Prostate gland (tissue), 2 donors: ENCODE measurements around the gene SFMBT1. TPM values are rescaled to one million over a fixed set of nuclear protein-coding genes. Genes with fewer than 3 reads are reported as not detected.

Source experiments
- DNase-seq: peaks from one replicate; pipeline ENCODE4 v3.0.0-alpha.2; 2019; ENCODE audit warnings: low spot score
- H3K27ac ChIP-seq, 2 donors: fragments of 200-600 bp; sonication (generic); 2 replicates each; pipeline ENCODE4 v1.5.1; 2017 to 2019
- H3K27me3 ChIP-seq: fragments of 200-600 bp; sonication (generic); replicated peaks from 2 replicates; pipeline ENCODE4 v1.5.1; 2019; ENCODE audit not compliant: insufficient read depth
- H3K36me3 ChIP-seq, 2 donors: fragments of 200-600 bp; sonication (generic); 1 replicate in 1 of 2; 2 replicates in 1 of 2; pipeline versions ENCODE4 v1.5.1 to v1.8.1; 2017 to 2019
- H3K4me1 ChIP-seq: fragments of 200-600 bp; sonication (generic); replicated peaks from 2 replicates; pipeline ENCODE4 v1.5.1; 2019
- H3K4me3 ChIP-seq, 2 donors: fragments of 200-600 bp; sonication (generic); 2 replicates each; pipeline ENCODE4 v1.5.1; 2017 to 2019
- H3K9me3 ChIP-seq: fragments of 200-600 bp; sonication (generic); 2 replicates; pipeline ENCODE4 v1.5.1; 2017
- POLR2A ChIP-seq: fragments of 450-650 bp; IDR thresholded peaks from one replicate; pipeline ENCODE4 v1.6.1; 2016; ENCODE audit warnings: antibody characterized with exemption, mild to moderate bottlenecking
- POLR2AphosphoS5 ChIP-seq: sonication (generic); formaldehyde crosslinking; IDR thresholded peaks from one replicate; pipeline ENCODE4 v1.6.1; 2017; ENCODE audit warnings: antibody characterized with exemption
- WGBS: methylation state at CpG from one replicate; pipeline ENCODE4 v1.1.5; 2018; 5-methylcytosine and 5-hydroxymethylcytosine counted together
- intact Hi-C: fragments of 100-400 bp; cut with DNase I; formaldehyde crosslinking; loops from one replicate; pipeline ENCODE4 v1.14.2; 2022
- total RNA-seq, 2 donors: library from RNA; depleted of rRNA; stranded (reverse); fragments of >200 nt; gene quantifications; one replicate each; pipeline ENCODE4 v1.1.0, GENCODE V29; 2016
- TF ChIP-seq, protein P1 (sequence below), 4 experiments: fragments of 200-600 bp in 2 of 4; fragments of 450-650 bp in 2 of 4; sonication (generic) in 2 of 4; IDR thresholded peaks; 1 replicate in 3 of 4; 2 replicates in 1 of 4; pipeline ENCODE4 v1.5.1; 2016 to 2019; ENCODE audit warnings: antibody characterized with exemption in 4 of 4, mild to moderate bottlenecking in 2 of 4, moderate library complexity in 2 of 4

Gene SFMBT1
- total RNA-seq, 2 donors from 2014 or later: 35.3 to 37.4 TPM

DNA sequence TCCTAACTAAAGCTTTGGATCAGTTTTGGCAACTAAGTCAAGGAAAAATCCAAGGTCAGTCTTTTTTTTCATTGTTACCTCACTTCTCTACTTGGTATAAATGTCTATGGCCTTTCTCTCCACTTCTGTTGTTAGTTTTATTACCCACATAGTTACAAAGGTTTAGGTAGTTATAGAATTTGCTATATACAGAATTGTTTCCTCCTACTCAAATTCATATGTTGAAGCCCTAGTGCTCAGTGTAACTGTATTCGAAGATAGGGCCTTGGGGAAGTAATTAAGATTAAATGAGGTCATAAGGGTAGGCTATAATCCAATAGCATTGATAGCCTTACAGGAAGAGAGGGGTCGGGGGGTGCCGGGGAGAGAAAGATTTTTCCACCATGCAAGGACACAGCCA is 128.8 kb downstream of the SFMBT1 start:
- no peaks in the 10 kb centered on the region for H3K36me3 ChIP-seq
- TF ChIP-seq POLR2A: no peak
- no peak for TF ChIP-seq POLR2AphosphoS5
- TF ChIP-seq, protein P1, sequence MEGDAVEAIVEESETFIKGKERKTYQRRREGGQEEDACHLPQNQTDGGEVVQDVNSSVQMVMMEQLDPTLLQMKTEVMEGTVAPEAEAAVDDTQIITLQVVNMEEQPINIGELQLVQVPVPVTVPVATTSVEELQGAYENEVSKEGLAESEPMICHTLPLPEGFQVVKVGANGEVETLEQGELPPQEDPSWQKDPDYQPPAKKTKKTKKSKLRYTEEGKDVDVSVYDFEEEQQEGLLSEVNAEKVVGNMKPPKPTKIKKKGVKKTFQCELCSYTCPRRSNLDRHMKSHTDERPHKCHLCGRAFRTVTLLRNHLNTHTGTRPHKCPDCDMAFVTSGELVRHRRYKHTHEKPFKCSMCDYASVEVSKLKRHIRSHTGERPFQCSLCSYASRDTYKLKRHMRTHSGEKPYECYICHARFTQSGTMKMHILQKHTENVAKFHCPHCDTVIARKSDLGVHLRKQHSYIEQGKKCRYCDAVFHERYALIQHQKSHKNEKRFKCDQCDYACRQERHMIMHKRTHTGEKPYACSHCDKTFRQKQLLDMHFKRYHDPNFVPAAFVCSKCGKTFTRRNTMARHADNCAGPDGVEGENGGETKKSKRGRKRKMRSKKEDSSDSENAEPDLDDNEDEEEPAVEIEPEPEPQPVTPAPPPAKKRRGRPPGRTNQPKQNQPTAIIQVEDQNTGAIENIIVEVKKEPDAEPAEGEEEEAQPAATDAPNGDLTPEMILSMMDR (IDR thresholded peaks at IDR 0.05): no peak
- H3K9me3 ChIP-seq: no peaks in the 10 kb centered on the region
- no peaks in the 10 kb centered on the region for H3K27me3 ChIP-seq
- H3K27ac ChIP-seq: no peak overlapping the region
- 79% methylated on average over 3 of the region's 3 CpGs for WGBS
- intact Hi-C loops: no loop called here
- no peak overlapping the region for H3K4me3 ChIP-seq
- DNase-seq: no peak
- H3K4me1 ChIP-seq: no peaks in the 10 kb centered on the region

DNA sequence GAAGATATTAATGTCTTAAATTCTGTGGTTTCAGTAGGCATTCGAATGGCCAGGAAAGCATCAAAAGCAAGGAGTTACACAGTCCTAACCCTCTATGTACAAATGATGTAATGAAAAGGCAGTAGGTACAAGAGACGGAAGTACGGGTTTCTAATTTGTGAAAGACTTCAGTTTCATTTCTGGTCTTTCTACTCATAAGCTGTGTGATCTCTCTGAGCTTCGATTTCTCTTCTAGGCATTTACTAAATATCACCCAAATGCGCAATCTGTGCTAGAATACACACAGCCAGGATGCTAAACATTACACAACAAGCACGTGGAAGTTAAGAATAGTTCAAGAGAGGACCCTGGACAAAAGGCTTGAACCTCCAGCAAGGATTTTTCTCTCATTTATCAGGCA is 130.6 kb downstream of the SFMBT1 start:
- Histone ChIP-seq H3K4me3 (no peak overlapping the region), H3K9me3 (no peaks in the 10 kb centered on the region), H3K27me3 (no peaks in the 10 kb centered on the region), H3K4me1 (no peaks in the 10 kb centered on the region), H3K36me3 (no peaks in the 10 kb centered on the region), H3K27ac (no peak overlapping the region)
- intact Hi-C loops: no loop called here
- WGBS: 95% methylated on average over 6 of the region's 6 CpGs
- TF ChIP-seq, protein P1 (IDR thresholded peaks at IDR 0.05): no peak
- no peak for DNase-seq

DNA sequence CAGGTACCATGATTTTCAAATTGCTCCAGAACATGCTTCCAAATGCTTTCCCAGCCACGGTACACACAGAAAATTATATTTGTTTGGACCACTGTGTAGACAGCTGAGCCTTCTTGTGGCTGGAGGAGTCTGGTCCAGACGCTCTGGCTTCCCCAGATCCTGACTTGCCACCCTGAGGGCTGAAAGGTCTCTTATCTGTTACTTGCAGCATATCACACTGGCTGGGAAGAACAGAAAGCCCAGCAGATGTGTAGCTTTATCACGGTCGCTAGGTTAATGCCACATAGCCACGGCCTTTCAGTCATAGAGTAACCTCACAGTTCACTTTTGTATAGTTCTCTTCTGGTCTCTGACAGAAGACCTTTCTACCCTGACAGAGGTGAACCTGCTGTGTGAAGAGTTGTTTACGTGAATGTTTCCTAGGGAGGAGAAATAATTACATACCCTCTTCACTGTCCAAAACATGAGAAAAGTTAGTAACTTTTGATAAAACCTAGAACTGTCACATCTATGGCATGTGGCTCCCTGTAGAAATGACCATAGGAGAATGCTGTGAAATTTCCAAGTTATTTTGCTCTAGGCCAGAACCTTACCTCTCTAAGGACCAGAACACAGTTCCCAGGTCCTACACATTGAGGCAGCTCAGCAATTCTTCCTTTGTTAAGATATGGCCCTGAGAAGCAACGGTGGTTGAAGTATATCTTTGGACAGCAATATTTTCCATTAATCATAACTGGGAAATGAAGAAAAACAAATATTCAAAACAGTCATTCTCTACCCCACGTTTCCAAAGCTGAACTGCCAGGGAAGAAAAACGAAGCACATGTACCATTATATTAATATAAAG is 132.8 kb downstream of the SFMBT1 start:
- H3K36me3 ChIP-seq: no peaks in the 10 kb centered on the region
- DNase-seq: no peak
- TF ChIP-seq, protein P1 (IDR thresholded peaks at IDR 0.05): no peak
- TF ChIP-seq POLR2A: no peak
- no peak for TF ChIP-seq POLR2AphosphoS5
- no peak overlapping the region for H3K27ac ChIP-seq
- no peaks in the 10 kb centered on the region for H3K27me3 ChIP-seq
- intact Hi-C loops: no loop called here
- no peaks in the 10 kb centered on the region for H3K9me3 ChIP-seq
- no peak overlapping the region for H3K4me3 ChIP-seq
- 91% methylated on average over 9 of the region's 9 CpGs for WGBS
- no peaks in the 10 kb centered on the region for H3K4me1 ChIP-seq

DNA sequence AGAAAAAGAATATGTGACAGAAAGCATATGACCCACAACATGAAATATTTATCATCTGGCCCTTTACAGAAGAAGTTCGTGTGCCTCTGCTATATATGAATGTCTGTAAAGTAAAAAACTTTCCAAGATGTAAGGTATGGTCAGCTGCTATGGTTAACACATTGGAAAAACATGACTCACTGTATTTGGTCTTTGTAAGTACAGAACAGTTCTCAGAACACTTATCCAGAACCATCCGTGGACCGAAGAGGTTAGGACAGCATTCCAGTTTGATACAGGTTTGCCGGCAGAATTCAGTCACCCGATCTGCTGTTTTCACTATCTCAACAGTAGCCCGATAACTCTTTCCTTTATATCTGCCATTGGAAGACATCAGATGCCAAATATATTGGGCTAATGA is 135.1 kb downstream of the SFMBT1 start:
- no peak for DNase-seq
- intact Hi-C loops: no loop called here
- Histone ChIP-seq H3K27me3 (no peaks in the 10 kb centered on the region), H3K9me3 (no peaks in the 10 kb centered on the region), H3K36me3 (no peaks in the 10 kb centered on the region), H3K27ac (no peak overlapping the region), H3K4me3 (no peak overlapping the region), H3K4me1 (no peaks in the 10 kb centered on the region)
- TF ChIP-seq, protein P1 (IDR thresholded peaks at IDR 0.05): no peak
- TF ChIP-seq POLR2AphosphoS5: no peak
- TF ChIP-seq POLR2A: no peak
- 91% methylated on average over 6 of the region's 6 CpGs for WGBS

DNA sequence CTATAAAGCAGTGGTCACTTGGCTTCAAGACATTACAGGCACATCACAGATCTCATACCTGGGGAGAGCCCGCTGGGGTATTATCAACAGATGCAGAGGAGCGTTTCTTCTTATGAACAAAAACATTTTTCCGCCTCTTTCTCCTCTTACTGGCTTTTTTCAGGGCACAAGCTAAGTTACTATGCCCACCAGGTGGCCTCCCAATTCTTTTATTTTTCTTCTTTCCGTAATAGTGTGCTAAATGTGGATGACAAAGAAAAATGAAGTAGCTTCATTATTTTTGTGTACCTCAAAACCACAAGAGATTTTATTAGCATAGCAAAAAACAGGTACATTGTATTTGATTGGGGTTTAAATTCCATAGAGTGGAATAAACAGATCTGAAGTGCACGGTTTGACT is 138.4 kb downstream of the SFMBT1 start:
- intact Hi-C loops: no loop called here
- H3K9me3 ChIP-seq: no peaks in the 10 kb centered on the region
- H3K27me3 ChIP-seq: no peaks in the 10 kb centered on the region
- H3K4me1 ChIP-seq: no peaks in the 10 kb centered on the region
- no peak for DNase-seq
- WGBS: 73% methylated on average over 5 of the region's 5 CpGs
- no peak overlapping the region for H3K27ac ChIP-seq
- TF ChIP-seq, protein P1 (IDR thresholded peaks at IDR 0.05): no peak
- TF ChIP-seq POLR2A (no peak), POLR2AphosphoS5 (no peak)
- H3K36me3 ChIP-seq: no peaks in the 10 kb centered on the region
- H3K4me3 ChIP-seq: no peak overlapping the region
